Peyer's patch (tissue), 4 donors: ENCODE data around the gene FAS.

Experiments used
- POLR2A ChIP-seq, 2 donors: fragments of 450-650 bp; IDR thresholded peaks; one replicate each; pipeline ENCODE4 v1.5.1; 2017; ENCODE audit warnings: antibody characterized with exemption in 2 of 2, mild to moderate bottlenecking in 2 of 2, moderate library complexity in 2 of 2
- TF ChIP-seq, protein P1 (sequence below), 6 experiments: fragments of 450-650 bp in 4 of 6; fragments of 200-600 bp in 2 of 6; sonication (generic) in 1 of 6; IDR thresholded peaks; one replicate each; pipeline ENCODE4 v1.5.1; 2017 to 2019; ENCODE audit warnings: antibody characterized with exemption in 6 of 6, mild to moderate bottlenecking in 3 of 6, moderate library complexity in 1 of 6

DNA sequence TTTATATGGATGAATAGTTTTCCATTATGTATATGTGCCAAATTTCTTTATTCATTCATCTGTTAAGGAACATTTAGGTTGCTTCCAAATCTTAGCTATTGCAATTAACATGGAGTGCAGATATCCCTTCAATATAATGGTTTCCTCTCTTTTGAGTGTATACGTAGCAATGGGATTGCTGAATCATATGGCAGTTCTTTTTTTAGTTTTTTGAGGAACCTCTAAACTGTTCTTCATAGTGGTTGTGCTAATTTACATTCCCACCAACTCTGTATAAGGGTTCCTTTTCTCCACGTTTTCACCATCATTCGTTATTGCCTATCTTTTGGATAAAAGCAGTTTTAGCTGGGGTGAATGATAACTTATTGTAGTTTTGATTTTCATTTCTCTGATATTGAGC lies 46.5 kb downstream of the FAS start:
- TF ChIP-seq, protein P1, sequence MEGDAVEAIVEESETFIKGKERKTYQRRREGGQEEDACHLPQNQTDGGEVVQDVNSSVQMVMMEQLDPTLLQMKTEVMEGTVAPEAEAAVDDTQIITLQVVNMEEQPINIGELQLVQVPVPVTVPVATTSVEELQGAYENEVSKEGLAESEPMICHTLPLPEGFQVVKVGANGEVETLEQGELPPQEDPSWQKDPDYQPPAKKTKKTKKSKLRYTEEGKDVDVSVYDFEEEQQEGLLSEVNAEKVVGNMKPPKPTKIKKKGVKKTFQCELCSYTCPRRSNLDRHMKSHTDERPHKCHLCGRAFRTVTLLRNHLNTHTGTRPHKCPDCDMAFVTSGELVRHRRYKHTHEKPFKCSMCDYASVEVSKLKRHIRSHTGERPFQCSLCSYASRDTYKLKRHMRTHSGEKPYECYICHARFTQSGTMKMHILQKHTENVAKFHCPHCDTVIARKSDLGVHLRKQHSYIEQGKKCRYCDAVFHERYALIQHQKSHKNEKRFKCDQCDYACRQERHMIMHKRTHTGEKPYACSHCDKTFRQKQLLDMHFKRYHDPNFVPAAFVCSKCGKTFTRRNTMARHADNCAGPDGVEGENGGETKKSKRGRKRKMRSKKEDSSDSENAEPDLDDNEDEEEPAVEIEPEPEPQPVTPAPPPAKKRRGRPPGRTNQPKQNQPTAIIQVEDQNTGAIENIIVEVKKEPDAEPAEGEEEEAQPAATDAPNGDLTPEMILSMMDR (IDR thresholded peaks at IDR 0.05) = no peak
- no peak for TF ChIP-seq POLR2A (IDR thresholded peaks at IDR 0.05)
